Measurements from ENCODE around the gene NBEA.
"Not testable (repeated sequence)": the region's sequence is repeated elsewhere in the genome, so short reads cannot be mapped to it uniquely, and the experiment has no call there.

Gene NBEA

GRCh38 chr13:35093356-35093755 is 151.3 kb downstream of the NBEA start:
- no peak for DNase-seq

- DNase-seq: not testable (repeated sequence)
These were observed 164.7 kb downstream of the NBEA start for GRCh38 chr13:35106771-35107170.

DNA sequence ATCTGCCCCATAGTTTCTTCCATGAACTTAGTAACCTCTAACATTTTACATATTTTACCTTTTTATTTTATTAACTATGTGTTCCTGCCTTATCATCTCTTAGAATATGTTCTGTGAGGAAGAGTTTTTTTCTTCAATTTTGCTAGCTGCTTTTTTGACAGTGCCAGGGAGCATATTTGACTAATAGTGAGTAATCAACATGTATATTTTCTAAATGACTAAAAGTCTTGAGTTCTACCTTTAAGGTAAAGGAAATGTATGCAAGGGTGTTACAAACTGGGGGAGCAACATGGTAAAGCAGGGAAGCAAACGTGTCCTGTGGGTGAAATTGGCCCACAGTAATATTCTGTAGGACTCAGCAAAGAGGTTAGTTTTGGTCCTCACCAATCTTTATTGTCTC is 165.5 kb downstream of the NBEA start:
- DNase-seq: no peak

DNA sequence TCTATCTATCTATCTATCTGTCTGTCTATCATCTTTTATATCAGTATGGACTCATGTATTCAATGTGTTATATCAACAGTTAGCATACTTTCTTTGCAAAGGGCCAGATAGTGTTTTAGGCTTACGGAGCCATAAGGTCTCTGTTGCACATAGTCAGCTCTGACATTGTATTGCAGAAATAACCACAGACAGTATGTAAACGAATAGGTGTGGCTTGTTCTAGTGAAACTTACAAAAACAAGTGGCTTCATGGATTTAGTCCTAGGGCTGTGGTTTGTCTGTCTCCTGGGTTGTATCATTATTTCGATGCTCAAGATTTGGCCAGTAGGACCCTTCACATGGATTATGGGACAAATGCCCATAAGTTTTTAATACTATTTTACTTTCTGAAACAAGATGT is 171.5 kb downstream of the NBEA start:
- not testable (repeated sequence) for DNase-seq

GRCh38 chr13:35127466-35127865 is 185.4 kb downstream of the NBEA start:
- DNase-seq: no peak

DNA sequence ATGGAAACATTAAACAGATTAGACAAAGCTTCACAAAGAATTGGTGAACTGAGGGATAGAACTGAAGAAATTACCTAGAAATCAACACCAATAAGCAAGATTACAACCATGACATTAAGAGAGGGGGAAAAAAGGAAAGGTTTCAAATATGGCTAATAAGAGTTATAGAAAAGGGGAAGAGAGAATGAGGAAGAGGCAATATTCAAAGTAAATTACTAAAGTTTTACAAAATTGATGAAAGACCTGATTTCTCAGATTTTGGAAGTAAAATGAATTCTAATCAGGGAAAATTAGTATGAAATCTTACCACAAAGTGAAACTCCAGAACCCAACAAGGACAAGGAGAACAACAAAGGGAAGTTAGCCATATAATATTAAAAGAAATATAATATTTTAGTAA is 187.4 kb downstream of the NBEA start:
- no peak for DNase-seq

- DNase-seq: no peak
These were observed 189.4 kb downstream of the NBEA start for GRCh38 chr13:35131471-35131870.

GRCh38 chr13:35136585-35136984 is 194.5 kb downstream of the NBEA start:
- DNase-seq: no peak

DNA sequence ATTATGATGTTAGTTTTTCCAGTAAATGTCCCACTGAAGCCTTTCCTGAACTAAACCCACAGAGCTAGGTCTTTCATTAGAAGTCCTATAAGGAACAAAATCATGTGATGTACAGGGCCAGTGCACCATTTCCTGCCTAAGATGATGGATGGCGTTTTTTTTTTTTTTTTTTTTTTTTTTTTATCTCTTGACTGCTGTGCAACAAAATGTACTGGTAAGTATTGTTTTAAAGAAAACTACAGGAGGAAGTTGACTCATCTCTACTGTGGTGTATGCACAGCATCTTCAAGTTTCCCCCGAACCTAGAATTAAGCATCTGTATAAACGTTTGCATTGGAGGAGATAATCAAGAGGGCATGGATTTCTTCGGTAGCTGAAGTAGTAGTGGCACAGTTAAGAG is 197.5 kb downstream of the NBEA start:
- DNase-seq: no peak

DNA sequence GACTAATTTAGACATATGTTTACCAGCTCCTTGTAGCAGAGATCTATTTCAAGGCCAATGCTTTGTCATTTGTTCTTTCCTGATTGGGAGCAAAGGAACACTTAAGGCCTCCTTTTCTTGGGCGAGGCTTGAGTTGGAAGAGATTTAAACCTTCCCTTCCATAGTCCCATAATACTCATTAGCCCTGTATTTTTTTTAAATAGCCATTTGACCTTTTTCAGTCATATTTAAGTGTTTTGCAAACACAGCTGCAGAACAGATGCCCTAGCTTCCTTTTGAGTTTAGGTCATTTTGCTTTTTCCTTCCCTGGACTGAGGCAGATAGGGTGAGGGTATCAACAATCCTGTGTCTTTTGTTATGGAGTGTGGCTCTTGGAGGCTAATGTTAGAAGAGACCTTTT is 198.3 kb downstream of the NBEA start:
- DNase-seq: no peak

DNA sequence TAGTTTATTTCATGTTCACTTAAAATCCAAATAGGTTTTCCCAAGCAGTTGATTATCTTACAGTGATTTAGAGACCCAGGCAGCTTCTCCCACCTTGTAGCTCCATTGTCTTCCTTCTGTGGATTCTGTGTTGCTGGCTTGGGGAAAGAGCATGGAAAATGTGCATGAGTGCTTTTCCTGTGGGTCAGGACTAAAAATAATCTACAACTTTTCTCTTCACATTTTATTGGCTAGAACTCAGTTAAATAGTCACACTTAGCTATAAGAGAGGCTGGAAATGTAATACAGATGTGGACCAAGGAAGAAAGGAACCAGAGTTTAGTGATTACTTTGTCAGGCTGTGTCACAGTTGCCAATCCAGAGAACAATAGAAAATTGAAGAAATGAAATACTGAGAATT is 198.8 kb downstream of the NBEA start:
- no peak for DNase-seq

GRCh38 chr13:35143123-35143522 is 201.1 kb downstream of the NBEA start:
- DNase-seq: no peak

DNA sequence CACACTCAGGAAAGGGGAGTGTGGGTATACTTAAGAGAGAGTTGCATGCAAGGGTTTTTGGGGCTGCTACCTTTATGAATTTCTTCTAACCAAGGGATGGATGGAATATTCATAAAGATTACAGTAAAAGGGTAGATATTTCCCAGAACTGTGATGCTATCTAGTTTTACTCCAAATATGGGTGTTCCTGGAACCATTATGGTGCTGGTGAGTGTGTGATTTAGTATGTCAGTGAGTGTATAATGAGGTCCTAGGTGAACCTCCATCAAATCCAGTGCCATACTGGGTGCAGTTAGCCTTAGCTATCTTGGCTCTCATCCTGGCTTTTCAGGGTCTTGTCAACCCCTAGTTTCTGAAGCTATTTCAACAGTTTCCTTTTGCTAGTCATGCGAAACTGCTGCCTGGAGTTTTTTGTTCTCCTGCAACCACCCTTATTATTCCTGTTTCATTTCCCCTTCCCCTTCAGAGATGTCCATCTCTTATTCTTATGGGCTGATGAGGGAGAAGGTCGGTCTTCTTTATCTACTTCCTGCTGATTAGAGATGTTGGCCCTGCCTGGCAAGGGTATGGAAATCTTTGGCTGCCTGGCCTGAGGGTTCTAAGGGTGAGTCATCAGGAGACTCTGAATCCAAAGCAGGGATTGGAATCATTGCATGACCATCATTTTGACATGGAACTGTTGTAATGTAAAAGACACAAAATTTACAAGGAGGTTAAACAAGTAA is 202.3 kb downstream of the NBEA start:
- no peak for DNase-seq

- DNase-seq: no peak
These were observed 204.6 kb downstream of the NBEA start for GRCh38 chr13:35146686-35147085.

- DNase-seq: no peak
These were observed 215.2 kb downstream of the NBEA start for GRCh38 chr13:35157143-35157755.

- DNase-seq: no peak
These were observed 217.0 kb downstream of the NBEA start for GRCh38 chr13:35159041-35159440.

- DNase-seq: no peak
These were observed 218.8 kb downstream of the NBEA start for GRCh38 chr13:35160896-35161295.

DNA sequence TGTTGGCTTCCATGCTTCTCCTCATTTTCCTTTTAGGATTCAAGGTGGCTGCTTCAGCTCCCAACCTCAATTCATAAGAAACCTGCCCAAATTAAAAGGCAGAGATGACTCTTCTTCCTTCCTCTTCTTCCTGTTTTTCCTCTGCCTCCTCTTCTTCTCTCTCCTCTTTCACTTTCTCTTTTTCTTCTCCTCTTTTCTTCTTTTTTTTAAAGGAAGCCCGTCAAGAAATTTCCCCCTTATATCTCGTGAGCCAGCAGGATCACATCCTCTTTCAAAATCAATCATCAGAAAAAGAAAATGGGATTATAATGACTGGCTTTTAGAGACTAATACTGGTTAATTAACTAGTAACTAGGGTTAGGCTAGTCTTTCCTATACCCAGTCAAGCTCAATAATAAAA is 220.3 kb downstream of the NBEA start:
- no peak for DNase-seq

DNA sequence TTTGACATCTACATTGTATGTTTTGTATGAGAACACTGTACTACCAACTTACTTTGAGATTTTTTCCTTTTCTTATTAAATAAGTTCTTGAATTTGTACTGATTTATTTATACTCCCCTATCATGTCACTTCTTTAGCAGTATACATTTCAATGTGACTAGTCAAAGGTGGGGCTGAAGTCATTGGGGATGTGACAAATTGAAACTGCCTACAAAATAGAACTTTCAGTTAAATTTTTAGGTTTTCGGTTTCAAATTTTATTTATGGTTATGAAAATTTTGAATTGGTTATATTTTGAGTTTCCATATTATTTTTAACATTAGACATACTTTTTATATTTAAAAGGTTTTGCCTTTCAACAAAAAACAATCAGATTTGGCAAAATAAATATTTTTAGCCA is 221.6 kb downstream of the NBEA start:
- no peak for DNase-seq

GRCh38 chr13:35164324-35164932 is 222.4 kb downstream of the NBEA start:
- DNase-seq: no peak

DNA sequence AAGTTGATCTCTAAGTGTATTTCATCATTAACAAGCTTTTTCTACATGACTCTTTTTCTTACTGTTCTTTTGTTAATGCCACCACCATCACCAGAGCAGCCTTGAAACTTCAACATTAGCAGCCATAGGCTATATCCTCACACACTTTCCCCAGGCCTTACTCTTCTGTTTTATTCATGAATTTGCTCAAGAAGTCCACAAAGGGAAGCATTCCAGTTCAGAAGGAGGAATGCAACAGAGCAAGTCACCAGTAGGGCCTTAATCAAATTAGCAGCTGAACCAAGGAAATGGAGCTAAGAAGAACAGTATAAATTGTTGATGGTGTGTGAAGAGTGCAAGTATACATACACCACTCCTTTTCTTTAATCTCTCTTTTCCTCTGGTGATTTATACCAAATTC is 223.1 kb downstream of the NBEA start:
- no peak for DNase-seq

DNA sequence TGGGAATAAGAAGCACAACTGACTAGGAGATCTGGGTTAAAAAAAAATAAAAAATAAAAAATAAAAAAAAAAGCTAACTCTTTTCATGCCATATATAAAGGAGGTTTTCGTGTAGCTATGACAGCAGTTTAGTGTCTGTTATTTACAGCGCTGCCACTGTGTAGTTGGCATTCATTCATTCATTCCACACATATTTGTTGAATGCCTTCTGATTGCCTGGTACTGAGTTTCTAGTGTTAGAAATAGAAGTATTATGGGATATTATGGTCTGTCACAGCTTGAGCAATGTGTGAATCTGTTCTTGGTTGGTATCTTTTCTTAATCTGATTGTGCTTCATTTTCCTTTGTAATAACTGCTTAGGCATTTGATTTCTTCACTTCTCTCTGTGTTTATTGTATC is 237.4 kb downstream of the NBEA start:
- no peak for DNase-seq

DNA sequence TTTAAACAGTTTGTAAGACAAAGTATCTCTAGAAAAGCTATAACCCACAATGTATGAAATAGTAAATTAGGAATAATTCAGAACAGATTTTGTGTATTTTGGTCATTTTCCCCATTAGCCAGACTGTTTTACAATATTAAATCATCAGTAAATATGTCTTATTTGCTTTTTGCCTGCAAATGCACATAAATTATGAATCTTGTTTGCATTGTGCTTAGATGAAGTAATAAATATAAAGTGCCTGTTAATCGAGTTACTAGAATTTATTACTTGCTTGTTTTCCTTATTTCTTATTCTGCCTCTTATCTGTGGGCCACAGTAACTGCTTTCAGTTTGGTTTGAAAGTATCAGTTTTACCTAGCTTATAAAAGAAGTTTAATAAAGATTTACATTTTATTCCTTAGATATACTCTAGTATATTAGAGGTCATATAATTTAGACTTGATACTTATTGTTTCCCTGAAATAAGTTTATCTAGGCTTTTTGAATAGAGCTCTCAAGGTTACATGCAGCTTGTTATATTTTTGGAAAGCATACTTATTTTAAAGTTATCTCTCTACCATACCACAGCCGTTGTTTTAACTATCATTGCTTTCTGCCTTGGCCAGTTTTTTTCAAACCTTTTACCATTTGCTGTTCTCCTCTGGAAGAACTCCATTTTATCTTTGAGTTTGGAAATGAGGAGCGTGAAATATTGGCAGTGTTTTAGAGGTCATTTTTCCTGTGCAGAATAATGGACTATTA is 238.0 kb downstream of the NBEA start:
- DNase-seq: no peak

- DNase-seq: no peak
These were observed 248.2 kb downstream of the NBEA start for GRCh38 chr13:35190241-35190640.
